OCI-LY7 (cell line): Measurements from ENCODE around the gene RNASE1. TPM values are rescaled to one million over a fixed set of nuclear protein-coding genes. Genes with fewer than 3 reads are reported as not detected.

Experiments
- BruUV-seq: library from RNA; stranded (reverse); fragments of 400-500 nt; replicated peaks from 2 replicates; lab custom pipeline; 2021; lab: Mats Ljungman, UMichigan
- CTCF ChIA-PET: fragments of 300-600 bp; sonication (Branson Sonifier 250); formaldehyde crosslinking; loops from one replicate; lab custom pipeline; 2022; ENCODE audit warnings: antibody characterized with exemption; ENCODE audit not compliant: unreplicated experiment; lab: Charles Lee
- POLR2A ChIA-PET: fragments of 300-600 bp; sonication (Branson Sonifier 250); formaldehyde crosslinking; loops from one replicate; lab custom pipeline; 2022; ENCODE audit warnings: antibody characterized with exemption; lab: Charles Lee
- DNase-seq: peaks from one replicate; pipeline ENCODE4 v3.0.0-alpha.2; 2015; ENCODE audit warnings: low spot score
- H2AFZ ChIP-seq: fragments of 200-600 bp; sonication (generic), shearing (Covaris generic); 2 replicates; pipeline ENCODE4 v1.6.1; 2014; ENCODE audit warnings: mild to moderate bottlenecking, antibody characterized with exemption, low read length, moderate library complexity
- H3K27ac ChIP-seq: fragments of 200-600 bp; sonication (generic); 2 replicates; pipeline ENCODE4 v1.5.1; 2014; ENCODE audit warnings: mixed run types, low read depth, mild to moderate bottlenecking, moderate library complexity, low read length, inconsistent platforms; ENCODE audit not compliant: poor library complexity, severe bottlenecking
- H3K36me3 ChIP-seq: fragments of 200-600 bp; sonication (generic); 2 replicates; pipeline ENCODE4 v1.6.1; 2014; ENCODE audit warnings: mild to moderate bottlenecking, antibody characterized with exemption, low read length, moderate library complexity, mixed read lengths; ENCODE audit not compliant: insufficient read depth
- H3K4me1 ChIP-seq: fragments of 200-600 bp; sonication (generic); 2 replicates; pipeline ENCODE4 v1.5.1; 2014; ENCODE audit warnings: mild to moderate bottlenecking, low read length; ENCODE audit not compliant: insufficient read depth, poor library complexity, severe bottlenecking
- H3K4me2 ChIP-seq: fragments of 200-600 bp; sonication (generic); 2 replicates; pipeline ENCODE4 v1.6.1; 2014; ENCODE audit warnings: mild to moderate bottlenecking, low read length
- H3K4me3 ChIP-seq: fragments of 200-600 bp; sonication (generic); 2 replicates; pipeline ENCODE4 v1.5.1; 2014; ENCODE audit warnings: mild to moderate bottlenecking, low read depth, low read length; ENCODE audit not compliant: poor library complexity, severe bottlenecking
- H3K79me2 ChIP-seq: fragments of 200-600 bp; sonication (generic); 2 replicates; pipeline ENCODE4 v1.6.1; 2016; ENCODE audit warnings: low read depth, mild to moderate bottlenecking, low read length, moderate library complexity, mixed read lengths; ENCODE audit not compliant: insufficient read depth
- H3K9me2 ChIP-seq: fragments of 200-600 bp; sonication (generic); 2 replicates; pipeline ENCODE4 v1.6.1; 2016; ENCODE audit warnings: mild to moderate bottlenecking, low read length, mixed read lengths; ENCODE audit not compliant: insufficient read depth
- H3K9me3 ChIP-seq: fragments of 200-600 bp; sonication (generic); 2 replicates; pipeline ENCODE4 v1.6.1; 2014; ENCODE audit warnings: mild to moderate bottlenecking, mixed run types, low read length, mixed read lengths
- H4K20me1 ChIP-seq: fragments of 200-600 bp; sonication (generic); 2 replicates; pipeline ENCODE4 v1.6.1; 2014; ENCODE audit warnings: mild to moderate bottlenecking, antibody characterized with exemption, low read length, moderate library complexity, mixed read lengths; ENCODE audit not compliant: insufficient read depth
- EZH2phosphoT487 ChIP-seq: fragments of 200-600 bp; sonication (generic); IDR thresholded peaks from 2 replicates; pipeline ENCODE4 v1.6.1; 2018; ENCODE audit warnings: low read depth, borderline replicate concordance, mild to moderate bottlenecking, mixed run types, antibody characterized with exemption, low read length, moderate library complexity, mixed read lengths
- intact Hi-C: fragments of 100-400 bp; cut with micrococcal nuclease; formaldehyde crosslinking; loops from one replicate; pipeline ENCODE4 v1.10.0; 2022; ENCODE audit not compliant: unreplicated experiment
- total RNA-seq, 2 experiments: library from RNA; depleted of rRNA in 1 of 2; stranded (reverse); fragments of >200 nt in 1 of 2; shearing (Covaris generic) in 1 of 2; gene quantifications; 2 replicates each; pipeline ENCODE4 v1.2.3, GENCODE V29; 2014 to 2022
- TF ChIP-seq, protein P1 (sequence below): fragments of 200-600 bp; sonication (generic); conservative IDR thresholded peaks from 2 replicates; pipeline ENCODE4 v1.5.1; 2014; ENCODE audit warnings: mild to moderate bottlenecking, antibody characterized with exemption, low read length, moderate library complexity, mixed read lengths

RNASE1 gene
- total RNA-seq, 2 experiments from 2014 or later: not detected

DNA sequence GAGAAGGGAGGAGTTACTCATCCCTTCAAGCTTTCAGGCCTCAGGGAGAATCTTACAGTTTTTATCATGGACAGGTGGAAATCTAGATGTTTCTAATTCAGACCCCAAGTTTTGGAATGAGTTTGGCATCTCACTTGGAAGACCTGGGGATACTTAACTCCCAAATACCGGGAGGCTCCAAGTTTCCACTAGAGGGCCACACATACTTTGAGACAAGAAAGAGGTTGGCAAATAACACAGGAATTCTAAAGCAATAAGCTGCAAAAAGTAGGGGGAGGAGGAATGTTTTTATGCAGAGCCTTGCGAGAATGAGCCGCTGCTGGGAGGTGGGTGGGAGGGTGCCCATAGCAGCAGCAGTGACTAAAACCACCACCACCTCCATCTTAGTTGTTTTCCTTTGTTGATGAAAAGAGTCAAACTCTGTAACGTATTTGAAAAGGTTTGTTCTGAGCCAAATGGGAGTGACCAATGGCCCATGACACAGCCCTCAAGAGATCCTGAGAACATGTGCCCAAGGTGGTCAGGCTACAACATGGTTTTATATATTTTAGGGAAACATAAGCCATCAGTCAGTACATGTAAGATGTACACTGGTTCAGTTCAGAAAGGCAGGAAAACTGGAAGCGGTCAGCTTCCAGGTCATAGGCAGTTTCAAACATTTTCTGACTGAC, 34.2 kb upstream of the RNASE1 start:
- POLR2A ChIA-PET: interaction anchor here (0.6 kb wide), 1 partner anchor 120 kb away, joined by 8 read pairs; no protein-coding TSS in a partner anchor
- TF ChIP-seq, protein P1, sequence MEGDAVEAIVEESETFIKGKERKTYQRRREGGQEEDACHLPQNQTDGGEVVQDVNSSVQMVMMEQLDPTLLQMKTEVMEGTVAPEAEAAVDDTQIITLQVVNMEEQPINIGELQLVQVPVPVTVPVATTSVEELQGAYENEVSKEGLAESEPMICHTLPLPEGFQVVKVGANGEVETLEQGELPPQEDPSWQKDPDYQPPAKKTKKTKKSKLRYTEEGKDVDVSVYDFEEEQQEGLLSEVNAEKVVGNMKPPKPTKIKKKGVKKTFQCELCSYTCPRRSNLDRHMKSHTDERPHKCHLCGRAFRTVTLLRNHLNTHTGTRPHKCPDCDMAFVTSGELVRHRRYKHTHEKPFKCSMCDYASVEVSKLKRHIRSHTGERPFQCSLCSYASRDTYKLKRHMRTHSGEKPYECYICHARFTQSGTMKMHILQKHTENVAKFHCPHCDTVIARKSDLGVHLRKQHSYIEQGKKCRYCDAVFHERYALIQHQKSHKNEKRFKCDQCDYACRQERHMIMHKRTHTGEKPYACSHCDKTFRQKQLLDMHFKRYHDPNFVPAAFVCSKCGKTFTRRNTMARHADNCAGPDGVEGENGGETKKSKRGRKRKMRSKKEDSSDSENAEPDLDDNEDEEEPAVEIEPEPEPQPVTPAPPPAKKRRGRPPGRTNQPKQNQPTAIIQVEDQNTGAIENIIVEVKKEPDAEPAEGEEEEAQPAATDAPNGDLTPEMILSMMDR: peak; percentile 51
- TF ChIP-seq EZH2phosphoT487: no peak
- Histone ChIP-seq H3K9me2 (no peaks in the 10 kb centered on the region), H2AFZ (no peak overlapping the region), H4K20me1 (no peaks in the 10 kb centered on the region), H3K4me2 (no peak overlapping the region), H3K36me3 (no peaks in the 10 kb centered on the region), H3K27ac (no peak overlapping the region), H3K9me3 (no peaks in the 10 kb centered on the region), H3K4me3 (no peak overlapping the region), H3K79me2 (no peaks in the 10 kb centered on the region), H3K4me1 (no peaks in the 10 kb centered on the region)
- intact Hi-C loops: no loop called here
- DNase-seq: no peak
- BruUV-seq: no TSS peak
- CTCF ChIA-PET: no interaction called here

DNA sequence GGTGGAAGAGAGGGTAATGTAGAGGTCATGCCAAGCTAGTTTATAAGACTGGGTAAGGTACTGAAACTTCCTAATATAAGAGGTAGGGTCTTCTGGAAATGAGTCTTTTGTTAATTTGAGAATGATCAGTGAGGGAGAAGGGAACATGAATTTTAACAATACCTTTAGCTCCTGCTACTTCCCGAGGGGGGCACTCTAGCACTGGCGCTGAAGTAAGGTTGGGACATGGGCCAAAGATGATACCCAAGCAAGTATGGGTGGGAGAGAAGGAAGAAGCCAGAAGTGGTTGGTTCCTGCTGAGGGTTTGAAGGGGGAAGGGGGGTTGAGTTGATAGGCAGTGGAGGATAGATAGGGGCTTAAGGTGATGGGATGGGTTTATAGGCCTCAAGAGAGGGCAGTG, 32.3 kb upstream of the RNASE1 start:
- Histone ChIP-seq H3K27ac (no peak overlapping the region), H3K4me2 (no peak overlapping the region), H4K20me1 (no peaks in the 10 kb centered on the region), H3K4me3 (no peak overlapping the region), H3K9me2 (no peaks in the 10 kb centered on the region), H2AFZ (no peak overlapping the region), H3K79me2 (no peaks in the 10 kb centered on the region), H3K4me1 (no peaks in the 10 kb centered on the region), H3K36me3 (no peaks in the 10 kb centered on the region), H3K9me3 (no peaks in the 10 kb centered on the region)
- no TSS peak for BruUV-seq
- intact Hi-C loops: no loop called here
- ChIA-PET POLR2A (no interaction called here), CTCF (interaction anchor here (0.6 kb wide), 1 partner anchor 425 kb away, joined by 3 read pairs; no protein-coding TSS in a partner anchor)
- DNase-seq: no peak
- no peak for TF ChIP-seq EZH2phosphoT487
- TF ChIP-seq, protein P1: no peak

DNA sequence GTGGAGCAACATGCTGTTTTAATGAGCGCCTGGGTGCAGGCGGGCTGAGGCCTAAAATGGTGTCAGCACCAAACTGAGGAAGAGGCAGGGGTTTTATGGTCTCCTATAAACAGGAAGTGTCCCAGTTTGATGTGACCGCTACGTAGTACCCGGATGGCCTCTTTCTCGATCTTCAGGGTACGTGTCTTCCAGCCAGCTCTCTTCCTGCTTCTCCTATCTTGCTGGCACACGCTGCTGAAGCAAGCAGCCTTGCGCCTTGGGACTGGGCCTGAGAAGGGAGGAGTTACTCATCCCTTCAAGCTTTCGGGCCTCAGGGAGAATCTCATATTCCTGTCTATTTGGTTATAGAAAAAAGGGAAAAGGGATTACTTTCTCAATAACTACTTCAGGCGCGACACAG, 28.2 kb upstream of the RNASE1 start:
- no TSS peak for BruUV-seq
- intact Hi-C loops: no loop called here
- Histone ChIP-seq H3K9me3 (no peaks in the 10 kb centered on the region), H3K79me2 (no peaks in the 10 kb centered on the region), H4K20me1 (no peaks in the 10 kb centered on the region), H2AFZ (no peak overlapping the region), H3K9me2 (no peaks in the 10 kb centered on the region), H3K36me3 (no peaks in the 10 kb centered on the region), H3K4me3 (no peak overlapping the region), H3K27ac (no peak overlapping the region), H3K4me2 (no peak overlapping the region), H3K4me1 (no peaks in the 10 kb centered on the region)
- ChIA-PET CTCF (no interaction called here), POLR2A (no interaction called here)
- TF ChIP-seq, protein P1: no peak
- no peak for TF ChIP-seq EZH2phosphoT487
- no peak for DNase-seq
